Osteoblast (primary cell): Measurements from ENCODE around the gene MLN. TPM values are rescaled to one million over a fixed set of nuclear protein-coding genes. Genes with fewer than 3 reads are reported as not detected.

ENCODE experiments used
- DNase-seq: peaks from one replicate; pipeline ENCODE4 v3.0.0; 2011; ENCODE audit warnings: low spot score, mixed read lengths; ENCODE audit not compliant: insufficient read length; ENCODE audit errors: missing footprints
- H2AFZ ChIP-seq: 2 replicates; pipeline ENCODE4 v1.6.0; 2011; ENCODE audit warnings: mild to moderate bottlenecking, low read length
- H3K27ac ChIP-seq: 2 replicates; pipeline ENCODE4 v1.5.1; 2011; ENCODE audit warnings: mild to moderate bottlenecking, low read depth, low read length, moderate library complexity
- H3K27me3 ChIP-seq: 2 replicates; pipeline ENCODE4 v1.6.0; 2012; ENCODE audit warnings: mild to moderate bottlenecking, control low read depth, inconsistent platforms, low read length, moderate library complexity; ENCODE audit not compliant: insufficient read depth
- H3K36me3 ChIP-seq: 2 replicates; pipeline ENCODE4 v1.5.1; 2011; ENCODE audit warnings: mild to moderate bottlenecking, low read length, control low read depth, moderate library complexity; ENCODE audit not compliant: insufficient read depth
- H3K4me1 ChIP-seq: 2 replicates; pipeline ENCODE4 v1.5.1; 2011; ENCODE audit warnings: mild to moderate bottlenecking, low read length, control low read depth, moderate library complexity; ENCODE audit not compliant: insufficient read depth
- H3K4me2 ChIP-seq: 2 replicates; pipeline ENCODE4 v1.6.0; 2011; ENCODE audit warnings: mild to moderate bottlenecking, low read length; ENCODE audit not compliant: insufficient read depth
- H3K4me3 ChIP-seq: fragments of 200-600 bp; sonication (generic); 3 replicates; pipeline ENCODE4 v1.5.1; 2012; ENCODE audit warnings: mild to moderate bottlenecking, low read length, inconsistent platforms; ENCODE audit not compliant: insufficient read depth
- H3K79me2 ChIP-seq: 2 replicates; pipeline ENCODE4 v1.6.0; 2012; ENCODE audit warnings: mild to moderate bottlenecking, low read length, control low read depth, inconsistent platforms; ENCODE audit not compliant: insufficient read depth
- H3K9me3 ChIP-seq: 2 replicates; pipeline ENCODE4 v1.5.1; 2011; ENCODE audit warnings: low read depth, low read length, control low read depth
- H4K20me1 ChIP-seq: 2 replicates; pipeline ENCODE4 v1.6.0; 2012; ENCODE audit warnings: mild to moderate bottlenecking, low read length, control low read depth; ENCODE audit not compliant: insufficient read depth
- total RNA-seq: library from RNA; depleted of rRNA; stranded (reverse); fragments of >200 nt; gene quantifications from 2 replicates; pipeline ENCODE4 v1.2.3, GENCODE V29; 2012
- TF ChIP-seq, protein P1 (sequence below): IDR thresholded peaks from 2 replicates; pipeline ENCODE4 v1.5.1; 2011; ENCODE audit warnings: mild to moderate bottlenecking, low read depth, low read length, moderate library complexity; ENCODE audit errors: extremely low read depth

MLN gene
- total RNA-seq, 1 donor: not detected

DNA sequence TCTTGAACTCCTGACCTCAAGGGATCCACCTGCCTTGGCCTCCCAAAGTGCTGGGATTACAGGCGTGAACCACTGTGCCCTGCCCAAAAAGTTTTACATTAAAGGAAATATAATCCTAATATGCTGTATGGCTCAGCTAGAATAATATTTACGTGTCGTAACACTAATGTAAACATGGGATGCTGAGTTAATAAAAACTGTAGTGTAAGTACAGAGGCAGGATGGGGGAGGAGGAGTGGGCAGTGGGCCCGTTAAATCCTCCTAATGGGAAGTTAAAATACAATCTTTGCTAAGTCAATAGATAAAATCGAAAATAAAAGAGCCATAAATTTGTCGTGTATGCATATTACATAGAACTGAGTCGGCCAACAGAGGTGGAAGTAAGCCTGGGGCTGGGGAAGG lies 45.0 kb downstream of the MLN start:
- DNase-seq: no peak

DNA sequence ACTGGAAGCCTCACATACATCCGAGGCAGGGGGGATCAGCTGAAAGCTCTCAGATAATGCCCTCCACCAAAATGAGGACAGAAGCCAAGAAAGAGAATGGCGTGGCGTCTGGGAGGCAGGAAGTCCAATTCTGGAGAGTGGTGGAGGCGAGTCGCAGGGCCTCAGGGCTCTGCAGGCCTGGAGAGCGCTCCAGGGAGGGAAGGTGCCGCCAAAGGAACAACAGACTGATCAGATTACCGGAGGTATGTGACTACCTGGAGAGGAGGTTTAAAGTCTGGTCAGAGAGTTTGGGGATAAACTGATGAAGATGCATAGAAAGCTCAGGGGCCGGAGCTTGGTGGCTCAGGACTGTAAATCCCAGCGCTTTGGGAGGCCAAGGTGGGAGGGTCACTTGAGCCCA lies 45.9 kb downstream of the MLN start:
- Histone ChIP-seq H2AFZ (no peak overlapping the region), H3K27me3 (no peaks in the 10 kb centered on the region), H3K4me1 (peaks cover 3% of the 10 kb centered on the region), H3K27ac (no peak overlapping the region), H3K36me3 (no peaks in the 10 kb centered on the region), H3K79me2 (no peaks in the 10 kb centered on the region), H3K4me3 (no peak overlapping the region), H3K9me3 (no peaks in the 10 kb centered on the region), H3K4me2 (no peak overlapping the region), H4K20me1 (no peaks in the 10 kb centered on the region)
- TF ChIP-seq, protein P1, sequence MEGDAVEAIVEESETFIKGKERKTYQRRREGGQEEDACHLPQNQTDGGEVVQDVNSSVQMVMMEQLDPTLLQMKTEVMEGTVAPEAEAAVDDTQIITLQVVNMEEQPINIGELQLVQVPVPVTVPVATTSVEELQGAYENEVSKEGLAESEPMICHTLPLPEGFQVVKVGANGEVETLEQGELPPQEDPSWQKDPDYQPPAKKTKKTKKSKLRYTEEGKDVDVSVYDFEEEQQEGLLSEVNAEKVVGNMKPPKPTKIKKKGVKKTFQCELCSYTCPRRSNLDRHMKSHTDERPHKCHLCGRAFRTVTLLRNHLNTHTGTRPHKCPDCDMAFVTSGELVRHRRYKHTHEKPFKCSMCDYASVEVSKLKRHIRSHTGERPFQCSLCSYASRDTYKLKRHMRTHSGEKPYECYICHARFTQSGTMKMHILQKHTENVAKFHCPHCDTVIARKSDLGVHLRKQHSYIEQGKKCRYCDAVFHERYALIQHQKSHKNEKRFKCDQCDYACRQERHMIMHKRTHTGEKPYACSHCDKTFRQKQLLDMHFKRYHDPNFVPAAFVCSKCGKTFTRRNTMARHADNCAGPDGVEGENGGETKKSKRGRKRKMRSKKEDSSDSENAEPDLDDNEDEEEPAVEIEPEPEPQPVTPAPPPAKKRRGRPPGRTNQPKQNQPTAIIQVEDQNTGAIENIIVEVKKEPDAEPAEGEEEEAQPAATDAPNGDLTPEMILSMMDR: no peak
- DNase-seq: peak; percentile 30

More for the DNA sequence above, 45.0 kb downstream of the MLN start:
- Histone ChIP-seq H3K9me3 (no peaks in the 10 kb centered on the region), H2AFZ (no peak overlapping the region), H3K4me3 (no peak overlapping the region), H4K20me1 (no peaks in the 10 kb centered on the region), H3K36me3 (no peaks in the 10 kb centered on the region), H3K27ac (no peak overlapping the region), H3K27me3 (no peaks in the 10 kb centered on the region), H3K79me2 (no peaks in the 10 kb centered on the region), H3K4me2 (no peak overlapping the region), H3K4me1 (peaks cover 8% of the 10 kb centered on the region)
- TF ChIP-seq, protein P1: no peak

DNA sequence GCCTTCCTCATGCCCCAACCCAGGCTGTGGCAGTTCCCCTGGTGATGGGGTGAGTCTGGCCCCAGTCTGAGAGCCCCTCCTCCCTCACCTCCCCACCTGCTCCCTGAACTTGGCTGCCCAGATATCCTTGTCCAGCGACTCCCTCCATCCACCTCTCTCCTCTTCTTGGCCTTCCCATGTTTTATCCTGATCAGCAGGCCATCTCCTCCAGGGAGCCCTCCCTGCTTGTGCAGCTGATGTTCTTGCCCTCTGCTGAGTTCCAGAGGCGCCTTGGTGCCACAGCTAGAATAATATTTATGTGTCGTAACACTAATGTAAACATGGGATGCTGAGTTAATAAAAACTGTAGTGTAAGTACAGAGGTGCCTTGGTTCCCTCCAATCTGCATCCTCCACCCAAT lies 46.7 kb downstream of the MLN start:
- peak; percentile 23 for DNase-seq
- H3K4me1 ChIP-seq: no peaks in the 10 kb centered on the region
- no peaks in the 10 kb centered on the region for H3K9me3 ChIP-seq
- H3K79me2 ChIP-seq: no peaks in the 10 kb centered on the region
- H3K27ac ChIP-seq: no peak overlapping the region
- no peaks in the 10 kb centered on the region for H3K27me3 ChIP-seq
- no peak overlapping the region for H3K4me3 ChIP-seq
- H3K4me2 ChIP-seq: no peak overlapping the region
- no peaks in the 10 kb centered on the region for H3K36me3 ChIP-seq
- no peak overlapping the region for H2AFZ ChIP-seq
- no peaks in the 10 kb centered on the region for H4K20me1 ChIP-seq
- TF ChIP-seq, protein P1: no peak

DNA sequence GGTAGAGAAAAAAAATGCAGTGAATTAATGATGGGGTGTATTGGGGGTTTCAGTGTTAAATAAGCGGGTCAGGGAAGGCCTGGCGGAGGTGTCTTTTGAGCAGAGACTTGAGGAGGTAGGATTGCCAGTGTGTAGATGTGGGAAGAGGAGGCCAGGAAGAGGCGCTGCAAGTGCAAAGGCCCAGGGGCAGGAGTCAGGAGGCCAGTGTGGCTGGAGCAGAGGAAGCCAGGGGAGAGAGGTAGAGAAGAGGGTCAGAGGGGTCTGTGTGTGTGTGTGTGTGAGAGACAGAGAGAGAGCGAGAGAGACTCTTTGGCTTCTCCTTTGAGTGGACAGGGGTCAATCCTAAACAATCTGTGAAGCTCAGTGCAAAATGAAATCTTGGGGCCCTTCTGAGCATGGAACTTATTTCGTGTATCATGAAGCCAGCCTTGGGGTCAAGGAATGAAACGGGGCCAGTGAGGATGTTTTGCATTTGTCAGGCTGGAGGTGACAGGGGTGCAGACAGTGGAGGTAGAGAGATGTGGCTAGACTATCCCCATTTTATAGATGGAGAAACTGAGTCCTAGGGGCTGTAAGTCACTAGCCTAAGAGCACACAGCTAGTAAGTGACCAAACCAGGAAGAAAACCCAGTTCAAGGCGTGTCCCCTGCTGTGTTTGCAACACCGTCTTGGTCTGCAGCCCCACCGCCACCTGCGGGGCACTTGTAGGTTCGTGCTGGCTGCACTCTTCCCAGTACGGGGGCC lies 47.4 kb downstream of the MLN start:
- no peaks in the 10 kb centered on the region for H3K9me3 ChIP-seq
- peak; percentile 46 for DNase-seq
- H3K4me3 ChIP-seq: no peak overlapping the region
- peaks cover 5% of the 10 kb centered on the region for H3K4me1 ChIP-seq
- H2AFZ ChIP-seq: no peak overlapping the region
- no peak overlapping the region for H3K4me2 ChIP-seq
- TF ChIP-seq, protein P1: no peak
- no peaks in the 10 kb centered on the region for H3K36me3 ChIP-seq
- no peaks in the 10 kb centered on the region for H4K20me1 ChIP-seq
- no peaks in the 10 kb centered on the region for H3K79me2 ChIP-seq
- H3K27ac ChIP-seq: no peak overlapping the region
- H3K27me3 ChIP-seq: no peaks in the 10 kb centered on the region
